ENCODE data around the gene SPHKAP. TPM values are rescaled to one million over a fixed set of nuclear protein-coding genes. Genes with fewer than 3 reads are reported as not detected.

The SPHKAP gene
- total and polyA plus RNA-seq, 2 of the 4 experiments (the other 2 are of a cell fraction) = not detected

DNA sequence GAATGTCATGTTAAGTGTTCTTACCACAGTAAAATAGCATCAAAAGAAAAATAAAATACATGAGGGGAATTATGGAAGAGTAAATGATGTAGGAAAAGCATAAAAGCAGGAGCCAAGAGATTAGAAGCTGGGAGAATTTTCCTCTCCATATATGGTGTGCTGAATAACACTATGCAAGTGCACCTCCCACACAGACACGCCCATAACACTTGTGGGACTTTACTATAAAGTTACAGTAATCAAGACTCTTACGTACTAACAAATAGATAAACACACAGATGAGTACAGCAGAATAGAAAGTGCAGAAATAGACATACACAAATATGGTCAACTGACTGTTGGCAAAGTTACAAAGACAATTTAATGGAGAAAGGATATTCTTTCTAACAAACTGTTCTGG lies 16.0 kb upstream of the SPHKAP start:
- H3K18ac ChIP-seq (ENCODE audit: low read depth, low read length) = no peak overlapping the region
- H3K27ac ChIP-seq (ENCODE audit: insufficient read depth, low read length) = no peak overlapping the region
- H2BK15ac ChIP-seq (ENCODE audit: low read depth, low read length) = no peak overlapping the region
- H3K36me3 ChIP-seq (ENCODE audit: control insufficient read depth, insufficient read depth, low read length) = no peaks in the 10 kb centered on the region
- no CpG with 5 or more reads among the region's 2 CpGs for WGBS, 2 experiments (ENCODE audit: extremely low coverage in 2 of 2, insufficient read length in 1 of 2)
- H2AK5ac ChIP-seq (ENCODE audit: low read depth, low read length) = no peak overlapping the region
- no peak overlapping the region for H2AK9ac ChIP-seq (replicated peaks; ENCODE audit: low read depth, low read length, poor library complexity)
- H3K9me1 ChIP-seq (ENCODE audit: insufficient read depth, low read length) = no peaks in the 10 kb centered on the region
- ChIA-PET POLR2A (ENCODE audit: unreplicated experiment) (no interaction called here), CTCF (no interaction called here)
- H2AFZ ChIP-seq (replicated peaks; ENCODE audit: low read length, poor library complexity) = no peak overlapping the region
- dilution Hi-C loops (cut with HindIII; ENCODE audit: low sequenced_read_pairs, unreplicated experiment) = no loop called here
- no peak overlapping the region for H4K91ac ChIP-seq (ENCODE audit: insufficient read depth, low read depth, low read length)
- no peaks in the 10 kb centered on the region for H3K4me1 ChIP-seq (ENCODE audit: control insufficient read depth, insufficient read depth, low read length)
- H2BK20ac ChIP-seq (ENCODE audit: low read depth, low read length) = no peak overlapping the region
- no TSS peak for BruUV-seq (replicated peaks)
- DNase-seq = no peak
- H3K56ac ChIP-seq (ENCODE audit: extremely low read depth, insufficient read depth, low read length) = no peak overlapping the region
- ATAC-seq (ENCODE audit: low read depth) = no peak
- H3K79me1 ChIP-seq (ENCODE audit: low read depth in 1 of 2, low read length in 2 of 2) = no peaks in the 10 kb centered on the region
- no peak for TF ChIP-seq RFX5 (IDR thresholded peaks at IDR 0.05; ENCODE audit: low read depth, low read length)
- no peak for TF ChIP-seq NFE2L2 (IDR thresholded peaks at IDR 0.05; ENCODE audit: low read depth, low read length)
- TF ChIP-seq, protein P1, sequence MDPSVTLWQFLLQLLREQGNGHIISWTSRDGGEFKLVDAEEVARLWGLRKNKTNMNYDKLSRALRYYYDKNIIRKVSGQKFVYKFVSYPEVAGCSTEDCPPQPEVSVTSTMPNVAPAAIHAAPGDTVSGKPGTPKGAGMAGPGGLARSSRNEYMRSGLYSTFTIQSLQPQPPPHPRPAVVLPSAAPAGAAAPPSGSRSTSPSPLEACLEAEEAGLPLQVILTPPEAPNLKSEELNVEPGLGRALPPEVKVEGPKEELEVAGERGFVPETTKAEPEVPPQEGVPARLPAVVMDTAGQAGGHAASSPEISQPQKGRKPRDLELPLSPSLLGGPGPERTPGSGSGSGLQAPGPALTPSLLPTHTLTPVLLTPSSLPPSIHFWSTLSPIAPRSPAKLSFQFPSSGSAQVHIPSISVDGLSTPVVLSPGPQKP (IDR thresholded peaks at IDR 0.05; ENCODE audit: borderline replicate concordance, low read depth, low read length) = no peak
- TF ChIP-seq FOS (IDR thresholded peaks at IDR 0.05; ENCODE audit: low read depth, low read length) = no peak
- TF ChIP-seq RAD21 (IDR thresholded peaks at IDR 0.05; ENCODE audit: low read length) = no peak
- TF ChIP-seq MAZ (IDR thresholded peaks at IDR 0.05; ENCODE audit: borderline replicate concordance, low read depth, low read length) = no peak
- no peak for TF ChIP-seq RCOR1 (IDR thresholded peaks at IDR 0.05; ENCODE audit: insufficient replicate concordance, low read length)
- no peak for TF ChIP-seq CHD1 (IDR thresholded peaks at IDR 0.05; ENCODE audit: low read depth, low read length)
- TF ChIP-seq SMC3 (IDR thresholded peaks at IDR 0.05; ENCODE audit: low read depth, low read length) = no peak
- TF ChIP-seq POLR2A (IDR thresholded peaks at IDR 0.05; ENCODE audit: low read depth, low read length) = no peak
- TF ChIP-seq BHLHE40 (IDR thresholded peaks at IDR 0.05; ENCODE audit: low read depth, low read length) = no peak
- TF ChIP-seq, protein P2, sequence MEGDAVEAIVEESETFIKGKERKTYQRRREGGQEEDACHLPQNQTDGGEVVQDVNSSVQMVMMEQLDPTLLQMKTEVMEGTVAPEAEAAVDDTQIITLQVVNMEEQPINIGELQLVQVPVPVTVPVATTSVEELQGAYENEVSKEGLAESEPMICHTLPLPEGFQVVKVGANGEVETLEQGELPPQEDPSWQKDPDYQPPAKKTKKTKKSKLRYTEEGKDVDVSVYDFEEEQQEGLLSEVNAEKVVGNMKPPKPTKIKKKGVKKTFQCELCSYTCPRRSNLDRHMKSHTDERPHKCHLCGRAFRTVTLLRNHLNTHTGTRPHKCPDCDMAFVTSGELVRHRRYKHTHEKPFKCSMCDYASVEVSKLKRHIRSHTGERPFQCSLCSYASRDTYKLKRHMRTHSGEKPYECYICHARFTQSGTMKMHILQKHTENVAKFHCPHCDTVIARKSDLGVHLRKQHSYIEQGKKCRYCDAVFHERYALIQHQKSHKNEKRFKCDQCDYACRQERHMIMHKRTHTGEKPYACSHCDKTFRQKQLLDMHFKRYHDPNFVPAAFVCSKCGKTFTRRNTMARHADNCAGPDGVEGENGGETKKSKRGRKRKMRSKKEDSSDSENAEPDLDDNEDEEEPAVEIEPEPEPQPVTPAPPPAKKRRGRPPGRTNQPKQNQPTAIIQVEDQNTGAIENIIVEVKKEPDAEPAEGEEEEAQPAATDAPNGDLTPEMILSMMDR (conservative IDR thresholded peaks at IDR 0.05; ENCODE audit: low read depth, low read length) = no peak
- no peak for TF ChIP-seq MXI1 (IDR thresholded peaks at IDR 0.05; ENCODE audit: borderline replicate concordance, low read depth, low read length)
- TF ChIP-seq, protein P3, sequence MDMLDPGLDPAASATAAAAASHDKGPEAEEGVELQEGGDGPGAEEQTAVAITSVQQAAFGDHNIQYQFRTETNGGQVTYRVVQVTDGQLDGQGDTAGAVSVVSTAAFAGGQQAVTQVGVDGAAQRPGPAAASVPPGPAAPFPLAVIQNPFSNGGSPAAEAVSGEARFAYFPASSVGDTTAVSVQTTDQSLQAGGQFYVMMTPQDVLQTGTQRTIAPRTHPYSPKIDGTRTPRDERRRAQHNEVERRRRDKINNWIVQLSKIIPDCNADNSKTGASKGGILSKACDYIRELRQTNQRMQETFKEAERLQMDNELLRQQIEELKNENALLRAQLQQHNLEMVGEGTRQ (IDR thresholded peaks at IDR 0.05; ENCODE audit: low read depth, low read length) = no peak
- no peak for TF ChIP-seq MAFK (IDR thresholded peaks at IDR 0.05; ENCODE audit: low read depth, low read length)
- no peak for TF ChIP-seq CEBPB (IDR thresholded peaks at IDR 0.05; ENCODE audit: low read depth, low read length)
- H4K5ac ChIP-seq (ENCODE audit: low read depth, low read length) = no peak overlapping the region
- H3K23ac ChIP-seq (ENCODE audit: low read depth, low read length) = no peak overlapping the region
- no peak overlapping the region for H3K9ac ChIP-seq (ENCODE audit: low read depth, low read length)
- H3K4ac ChIP-seq (ENCODE audit: low read depth, low read length) = no peak overlapping the region
- no peak overlapping the region for H3K4me3 ChIP-seq (ENCODE audit: insufficient read depth, low read depth, low read length)
- no peak overlapping the region for H4K8ac ChIP-seq (ENCODE audit: low read depth in 2 of 2, low read length in 2 of 2)
- no peak overlapping the region for H3K4me2 ChIP-seq (ENCODE audit: low read depth, low read length)
- H3K14ac ChIP-seq (replicated peaks; ENCODE audit: low read depth, low read length) = no peak overlapping the region
- intact Hi-C loops (cut with micrococcal nuclease) = no loop called here
- no peak overlapping the region for H2BK5ac ChIP-seq (ENCODE audit: low read depth, low read length, poor library complexity, severe bottlenecking)
- in situ Hi-C loops (cut with MboI; ENCODE audit: low sequenced_read_pairs) = no loop called here
- H4K20me1 ChIP-seq (ENCODE audit: insufficient read depth, low read length) = no peaks in the 10 kb centered on the region
- H3K9me3 ChIP-seq (ENCODE audit: control insufficient read depth, insufficient read depth, low read length) = peaks cover 4% of the 10 kb centered on the region; the same call in 1 of the 2 replicates
- H3K27me3 ChIP-seq (ENCODE audit: control insufficient read depth, insufficient read depth, low read length) = no peaks in the 10 kb centered on the region
- H2BK120ac ChIP-seq (ENCODE audit: low read depth, low read length) = no peak overlapping the region

All from IMR-90 (cell line).